Stimulated activated CD8-positive, alpha-beta memory T cell treated with anti-CD3 and anti-CD28 coated beads, Interleukin-4, amount 100 ng/mL, for 24 hours (primary cell): ENCODE results near the gene PGAP2.
"Not testable (repeated sequence)": the region's sequence is repeated elsewhere in the genome, so short reads cannot be mapped to it uniquely, and the experiment has no call there.

Source experiments
- DNase-seq: peaks from one replicate; pipeline ENCODE4 v3.0.0-alpha.2; 2020; ENCODE audit warnings: low read depth

PGAP2 gene

DNA sequence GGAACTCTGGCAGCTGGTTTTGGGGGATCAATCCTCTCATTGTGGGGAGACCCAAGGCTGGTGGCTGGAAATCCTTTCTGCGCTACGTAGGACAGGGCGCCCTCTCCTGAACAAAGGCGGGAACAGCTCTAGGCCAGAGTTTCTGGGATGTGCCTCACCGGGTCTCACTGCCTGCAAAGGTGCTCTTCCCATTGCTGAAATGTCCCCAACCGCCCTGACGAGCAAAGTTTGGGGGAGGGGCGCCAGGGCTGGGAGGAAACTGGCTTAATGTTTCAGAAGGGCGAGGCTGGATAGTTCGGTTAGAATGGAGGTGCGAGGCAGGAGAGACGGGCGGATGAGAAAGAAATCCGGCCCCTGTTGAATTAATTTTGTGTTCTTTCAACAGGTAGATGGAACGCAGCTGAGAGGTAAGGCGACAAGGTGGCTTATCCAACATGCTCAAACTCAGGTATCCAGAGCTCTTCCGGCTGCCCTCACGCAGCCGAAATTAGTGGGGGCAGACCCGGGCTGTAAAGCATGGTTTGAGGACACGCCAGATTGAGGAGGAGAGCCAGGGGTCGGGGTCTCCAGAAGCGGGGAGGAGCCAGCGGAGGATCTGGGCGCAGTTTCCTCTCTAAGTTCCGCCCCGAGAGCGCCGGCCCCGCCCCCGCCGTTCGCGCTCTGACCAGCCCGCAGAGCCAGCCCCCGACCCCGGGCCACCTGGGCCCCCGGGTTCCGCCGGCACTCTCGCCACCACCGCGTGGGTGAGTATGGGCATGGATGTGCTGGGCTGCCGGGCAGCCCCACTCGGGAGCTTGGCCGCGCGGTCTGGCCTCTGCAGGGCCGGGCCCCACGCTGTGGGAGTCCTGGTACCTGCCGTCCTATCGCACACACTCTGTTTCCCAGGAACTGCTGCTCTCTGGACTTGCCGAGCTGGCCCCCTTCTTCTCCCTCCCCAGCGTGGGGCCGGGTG is at the start of gene PGAP2:
Gene PGAP2 (plus strand): TSS at position 652 of the 952 bp plus-strand sequence. CDS start 2,700 bp downstream, outside the sequence.
- DNase-seq: peak; percentile 44

DNA sequence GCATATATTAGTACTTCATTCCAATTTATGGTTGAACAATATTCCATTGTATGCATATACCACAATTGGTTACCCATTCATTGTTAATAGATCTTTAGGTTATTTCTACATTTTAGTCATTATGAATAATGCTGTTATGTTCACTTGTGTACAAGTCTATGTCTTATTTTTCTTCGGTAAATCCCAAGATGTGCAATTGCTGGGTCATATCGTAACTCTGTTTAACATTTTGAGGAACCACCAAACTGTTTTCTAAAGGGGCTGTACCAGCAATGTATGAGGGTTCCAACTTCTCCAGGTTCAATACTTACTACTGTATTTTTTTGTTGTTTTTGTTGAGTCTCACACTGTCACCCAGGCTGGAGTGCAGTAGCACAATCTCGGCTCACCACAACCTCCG is 44.1 kb upstream of the PGAP2 start:
- DNase-seq: no peak

GRCh38 chr11:3766836-3767235 is 41.5 kb upstream of the PGAP2 start:
- not testable (repeated sequence) for DNase-seq

- DNase-seq: no peak
These were observed 40.8 kb upstream of the PGAP2 start for GRCh38 chr11:3767536-3767935.

- no peak for DNase-seq
These were observed 35.2 kb upstream of the PGAP2 start for GRCh38 chr11:3773180-3773579.

GRCh38 chr11:3775736-3776406 is 32.5 kb upstream of the PGAP2 start:
- DNase-seq: no peak

DNA sequence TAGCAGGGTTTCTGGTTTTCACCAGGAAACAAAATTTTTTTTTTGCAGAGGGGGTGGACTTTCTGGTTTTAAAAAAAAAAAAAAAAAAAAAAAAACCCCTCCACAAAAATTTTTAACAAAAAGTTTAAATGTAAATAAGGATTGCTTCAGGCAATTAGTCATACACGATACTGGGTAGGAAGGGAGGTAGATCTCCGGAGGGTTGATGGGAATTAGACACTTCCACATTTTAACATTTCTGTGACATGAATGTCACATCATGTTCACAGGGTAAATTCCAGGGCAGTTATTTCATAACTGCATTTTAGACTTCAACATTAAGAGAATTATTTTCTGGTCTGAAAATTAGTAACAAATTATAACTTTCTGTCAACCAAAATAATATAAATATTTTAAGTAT is 26.9 kb upstream of the PGAP2 start:
- no peak for DNase-seq

GRCh38 chr11:3782963-3783362 is 25.4 kb upstream of the PGAP2 start:
- no peak for DNase-seq

GRCh38 chr11:3783611-3784010 is 24.7 kb upstream of the PGAP2 start:
- DNase-seq: no peak

GRCh38 chr11:3786781-3787428 is 21.5 kb upstream of the PGAP2 start:
- DNase-seq: no peak

GRCh38 chr11:3794387-3794786 is 14.0 kb upstream of the PGAP2 start:
- not testable (repeated sequence) for DNase-seq

GRCh38 chr11:3795131-3796001 is 13.0 kb upstream of the PGAP2 start:
- no peak for DNase-seq

DNA sequence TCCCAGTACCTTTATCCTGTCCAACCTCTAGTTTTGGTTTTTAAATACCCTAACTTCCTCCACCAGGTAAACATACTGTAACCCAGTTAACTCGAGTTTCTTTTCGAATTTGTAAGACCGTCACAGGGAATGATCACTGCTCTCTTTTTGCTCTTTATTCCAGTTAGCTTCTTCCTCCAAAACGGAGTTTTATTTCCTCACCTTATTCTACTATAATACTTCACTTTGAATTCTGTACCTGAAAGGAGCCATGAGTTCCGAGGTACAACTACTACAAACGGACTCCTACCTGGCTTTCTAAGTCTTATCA is 12.4 kb upstream of the PGAP2 start:
- no peak for DNase-seq

GRCh38 chr11:3796346-3796745 is 12.0 kb upstream of the PGAP2 start:
- no peak for DNase-seq

- DNase-seq: no peak
These were observed 11.5 kb upstream of the PGAP2 start for GRCh38 chr11:3796801-3797328.

DNA sequence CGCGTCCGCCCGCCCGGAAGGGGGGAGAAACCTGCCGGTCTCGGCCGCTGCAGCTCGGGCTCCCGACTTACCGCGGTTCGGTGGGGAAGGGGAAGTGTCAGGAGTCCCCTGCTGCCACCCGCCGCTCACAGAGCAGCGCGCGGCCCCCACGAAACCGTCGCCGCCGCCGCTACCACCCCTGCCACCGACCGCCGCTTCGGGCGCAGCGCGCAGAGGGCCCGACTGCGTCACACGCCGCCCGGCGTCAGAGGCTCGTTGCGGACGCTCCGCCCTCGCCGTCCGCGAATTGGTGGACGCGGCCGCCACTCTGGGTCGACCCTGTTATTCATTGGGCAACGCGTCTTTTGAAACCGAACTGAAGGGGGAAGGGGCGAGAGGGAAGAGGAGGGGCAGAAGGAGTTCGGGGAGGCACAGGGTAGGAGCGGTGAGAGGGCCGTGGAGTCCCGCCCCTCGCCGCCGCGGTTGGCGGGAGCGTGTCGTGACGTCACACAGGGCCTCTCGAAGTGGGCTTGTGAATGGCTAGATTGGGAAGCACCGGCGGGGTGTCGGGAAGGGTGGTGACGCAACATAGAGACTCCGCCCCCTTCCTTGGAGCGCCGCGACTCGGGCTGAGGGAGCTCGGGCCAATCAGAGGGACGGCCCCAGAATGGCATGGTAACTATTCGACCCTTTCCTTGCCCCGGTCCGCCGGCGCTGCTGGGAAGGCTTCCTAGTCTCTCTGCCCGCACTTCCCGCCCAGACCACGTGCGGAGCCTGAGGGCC is 10.8 kb upstream of the PGAP2 start, which contains the start of gene NUP98:
Gene NUP98 (minus strand): TSS at position 226 of the 762 bp plus-strand sequence. CDS start 15,437 bp downstream, outside the sequence.
- DNase-seq: peak; percentile 99

GRCh38 chr11:3799143-3799542 is 9.2 kb upstream of the PGAP2 start:
- no peak for DNase-seq

DNA sequence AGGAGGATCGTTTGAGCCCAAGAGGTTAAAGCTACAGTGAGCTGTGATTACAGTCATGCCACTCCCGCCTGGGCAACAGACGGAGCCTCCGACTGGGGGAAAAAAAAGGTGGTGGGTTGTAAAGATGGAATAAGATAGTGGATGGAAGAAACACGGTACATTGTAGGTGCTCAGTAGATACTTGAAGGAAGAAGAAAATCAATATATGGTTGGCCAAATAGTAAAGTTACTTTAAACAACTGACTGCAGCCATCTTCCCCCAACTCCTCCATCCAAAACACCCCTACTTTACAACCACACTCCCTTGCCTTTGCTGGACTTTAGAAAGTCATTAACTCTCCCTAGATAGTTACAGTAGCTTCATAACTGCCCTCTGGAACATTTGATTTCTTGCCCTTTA is 8.5 kb upstream of the PGAP2 start:
- DNase-seq: no peak

- DNase-seq: no peak
These were observed 6.2 kb upstream of the PGAP2 start for GRCh38 chr11:3802011-3802790.
